MCF 10A (cell line): ENCODE results near the gene TSPAN16. TPM values are rescaled to one million over a fixed set of nuclear protein-coding genes. Genes with fewer than 3 reads are reported as not detected.
A peak's percentile ranks its signal among the peaks of the same experiment; 100 is the strongest.

Experiments used
- BruUV-seq: library from RNA; stranded (reverse); fragments of 400-500 nt; replicated peaks from 2 replicates; lab custom pipeline; 2021; lab: Mats Ljungman, UMichigan
- CTCF ChIA-PET: fragments of 300-600 bp; sonication (Branson Sonifier 250); formaldehyde crosslinking; extraction: SDS; loops from one replicate; lab custom pipeline; 2021; ENCODE audit warnings: antibody characterized with exemption, inconsistent platforms; lab: Yijun Ruan, JAX
- POLR2A ChIA-PET: fragments of 300-600, 350-650 bp; sonication (Branson Sonifier 250); formaldehyde crosslinking; extraction: SDS; loops from one replicate; lab custom pipeline; 2020; ENCODE audit warnings: antibody characterized with exemption, inconsistent platforms; lab: Yijun Ruan, JAX
- DNase-seq: peaks from one replicate; pipeline ENCODE4 v3.0.0-alpha.2; 2018; ENCODE audit not compliant: unreplicated experiment
- H3K27ac Mint-ChIP-seq: one replicate; pipeline ENCODE4 v1.8.0; 2022; ENCODE audit warnings: mild to moderate bottlenecking, low read depth, mixed read lengths; ENCODE audit not compliant: unreplicated experiment
- H3K27me3 Mint-ChIP-seq: one replicate; pipeline ENCODE4 v1.8.0; 2022; ENCODE audit warnings: mixed read lengths; ENCODE audit not compliant: insufficient read depth, unreplicated experiment
- H3K36me3 Mint-ChIP-seq: one replicate; pipeline ENCODE4 v1.8.0; 2022; ENCODE audit warnings: mild to moderate bottlenecking, moderate library complexity, mixed read lengths; ENCODE audit not compliant: insufficient read depth, unreplicated experiment
- H3K4me1 Mint-ChIP-seq: one replicate; pipeline ENCODE4 v1.8.0; 2022; ENCODE audit warnings: mixed read lengths; ENCODE audit not compliant: insufficient read depth, unreplicated experiment
- H3K4me3 Mint-ChIP-seq: one replicate; pipeline ENCODE4 v1.8.0; 2022; ENCODE audit warnings: mild to moderate bottlenecking, moderate library complexity, mixed read lengths; ENCODE audit not compliant: unreplicated experiment
- H3K9me3 Mint-ChIP-seq: one replicate; pipeline ENCODE4 v1.8.0; 2022; ENCODE audit warnings: mixed read lengths; ENCODE audit not compliant: unreplicated experiment
- CTCF ChIP-seq: fragments of 200-600 bp; IDR thresholded peaks from one replicate; pipeline ENCODE4 v1.8.0; 2022; ENCODE audit warnings: antibody characterized with exemption, mild to moderate bottlenecking; ENCODE audit not compliant: unreplicated experiment
- intact Hi-C: fragments of 100-400 bp; cut with micrococcal nuclease; formaldehyde crosslinking; loops from 2 replicates; pipeline ENCODE4 v1.14.1; 2022
- total RNA-seq: library from RNA; stranded (reverse); gene quantifications from 2 replicates; pipeline ENCODE4 v1.2.3, GENCODE V29; 2022

The TSPAN16 gene
- total RNA-seq, 1 experiment from 2014 or later: not detected

- H3K27me3 Mint-ChIP-seq: no peaks in the 10 kb centered on the region
- no peaks in the 10 kb centered on the region for H3K9me3 Mint-ChIP-seq
- no TSS peak for BruUV-seq
- H3K36me3 Mint-ChIP-seq: no peaks in the 10 kb centered on the region
- peaks cover 11% of the 10 kb centered on the region for H3K4me1 Mint-ChIP-seq
- CTCF ChIA-PET: interaction anchor here (0.5 to 2.3 kb wide), 9 partner anchors 11 to 247 kb away, joined by 3 to 9 read pairs (median 4); no protein-coding TSS in a partner anchor
- no peak for DNase-seq
- no peak overlapping the region for H3K4me3 Mint-ChIP-seq
- POLR2A ChIA-PET: interaction anchor here (1.7 kb wide), 1 partner anchor 14 kb away, joined by 3 read pairs; no protein-coding TSS in a partner anchor
- intact Hi-C loops: no loop called here
- H3K27ac Mint-ChIP-seq: no peak overlapping the region
- TF ChIP-seq CTCF: no peak
Observed at GRCh38 chr19:11295180-11295579, 780 bp upstream of the TSPAN16 start.

GRCh38 chr19:11296264-11296663 lies 304 bp downstream of the TSPAN16 start:
- BruUV-seq: no TSS peak
- H3K9me3 Mint-ChIP-seq: no peaks in the 10 kb centered on the region

GRCh38 chr19:11299946-11300810 lies 4.2 kb downstream of the TSPAN16 start:
- POLR2A ChIA-PET: interaction anchor here (1.0 kb wide), 1 partner anchor 39 kb away, joined by 5 read pairs; no protein-coding TSS in a partner anchor
- H3K9me3 Mint-ChIP-seq: no peaks in the 10 kb centered on the region
- no peak for DNase-seq
- no peak overlapping the region for H3K4me3 Mint-ChIP-seq
- no peak overlapping the region for H3K27ac Mint-ChIP-seq
- H3K4me1 Mint-ChIP-seq: peaks cover 5% of the 10 kb centered on the region
- intact Hi-C loops: no loop called here
- H3K27me3 Mint-ChIP-seq: no peaks in the 10 kb centered on the region
- no peak for TF ChIP-seq CTCF
- CTCF ChIA-PET: interaction anchor here (0.6 to 0.7 kb wide), 2 partner anchors 13 to 402 kb away, joined by 3 to 8 read pairs; no protein-coding TSS in a partner anchor
- BruUV-seq: no TSS peak
- no peaks in the 10 kb centered on the region for H3K36me3 Mint-ChIP-seq

More at GRCh38 chr19:11296264-11296663, 304 bp downstream of the TSPAN16 start:
- intact Hi-C loops: no loop called here
- ChIA-PET POLR2A (interaction anchor here (0.9 to 1.7 kb wide), 4 partner anchors 11 to 81 kb away, joined by 3 to 5 read pairs (median 3); partner anchors contain the start of gene DOCK6), CTCF (interaction anchor here (0.5 to 2.3 kb wide), 8 partner anchors 52 to 277 kb away, joined by 3 to 6 read pairs (median 4); no protein-coding TSS in a partner anchor)
- TF ChIP-seq CTCF: no peak
- H3K4me3 Mint-ChIP-seq: no peak overlapping the region
- no peaks in the 10 kb centered on the region for H3K36me3 Mint-ChIP-seq
- H3K27ac Mint-ChIP-seq: peak overlapping the region; percentile 40
- H3K4me1 Mint-ChIP-seq: peaks cover 11% of the 10 kb centered on the region
- DNase-seq: peak; percentile 18
- no peaks in the 10 kb centered on the region for H3K27me3 Mint-ChIP-seq

GRCh38 chr19:11300811-11301120 lies 4.8 kb downstream of the TSPAN16 start:
- H3K27ac Mint-ChIP-seq: no peak overlapping the region
- DNase-seq: no peak
- H3K4me1 Mint-ChIP-seq: peaks cover 5% of the 10 kb centered on the region
- CTCF ChIA-PET: no interaction called here
- H3K4me3 Mint-ChIP-seq: no peak overlapping the region
- H3K36me3 Mint-ChIP-seq: no peaks in the 10 kb centered on the region
- no peaks in the 10 kb centered on the region for H3K27me3 Mint-ChIP-seq
- H3K9me3 Mint-ChIP-seq: no peaks in the 10 kb centered on the region
- no TSS peak for BruUV-seq
- TF ChIP-seq CTCF: no peak
- intact Hi-C loops: no loop called here
- POLR2A ChIA-PET: no interaction called here
